ENCODE data around the gene STUB1. TPM values are rescaled to one million over a fixed set of nuclear protein-coding genes. Genes with fewer than 3 reads are reported as not detected.
A peak's percentile ranks its signal among the peaks of the same experiment; 100 is the strongest.

STUB1 gene
- 10 to 100 TPM; 70.9 to 74.9 TPM for total RNA-seq

- Mint-ChIP-seq H3K9me3 (no peaks in the 10 kb centered on the region), H3K27ac (peak within 1 kb of the TSS; percentile 87), H3K4me3 (peak within 1 kb of the TSS; percentile 82), H3K4me1 (ENCODE audit: low read depth) (peaks cover 39% of the 10 kb centered on the region), H3K36me3 (peaks cover 17% of the 10 kb centered on the region), H3K27me3 (no peaks in the 10 kb centered on the region)
- CTCF ChIA-PET = interaction anchor here (0.5 to 1.6 kb wide), 5 partner anchors 12 to 323 kb away, joined by 3 to 6 read pairs (median 4); partner anchors contain the start of gene RHOT2
- intact Hi-C loops (cut with micrococcal nuclease) = loop anchor here (5.0 kb wide), 1 partner anchor 93 kb away; no protein-coding TSS in a partner anchor
- peak; percentile 94 for DNase-seq
- POLR2A ChIA-PET = interaction anchor here (0.8 to 2.2 kb wide), 5 partner anchors 10 to 49 kb away, joined by 3 to 12 read pairs (median 5); partner anchors contain the start of gene WDR24
Observed at GRCh38 chr16:679814-680624, at the start of gene STUB1. TSS of gene STUB1 (plus strand) at chr16:680410. CDS start at chr16:680526, 116 bp downstream.

DNA sequence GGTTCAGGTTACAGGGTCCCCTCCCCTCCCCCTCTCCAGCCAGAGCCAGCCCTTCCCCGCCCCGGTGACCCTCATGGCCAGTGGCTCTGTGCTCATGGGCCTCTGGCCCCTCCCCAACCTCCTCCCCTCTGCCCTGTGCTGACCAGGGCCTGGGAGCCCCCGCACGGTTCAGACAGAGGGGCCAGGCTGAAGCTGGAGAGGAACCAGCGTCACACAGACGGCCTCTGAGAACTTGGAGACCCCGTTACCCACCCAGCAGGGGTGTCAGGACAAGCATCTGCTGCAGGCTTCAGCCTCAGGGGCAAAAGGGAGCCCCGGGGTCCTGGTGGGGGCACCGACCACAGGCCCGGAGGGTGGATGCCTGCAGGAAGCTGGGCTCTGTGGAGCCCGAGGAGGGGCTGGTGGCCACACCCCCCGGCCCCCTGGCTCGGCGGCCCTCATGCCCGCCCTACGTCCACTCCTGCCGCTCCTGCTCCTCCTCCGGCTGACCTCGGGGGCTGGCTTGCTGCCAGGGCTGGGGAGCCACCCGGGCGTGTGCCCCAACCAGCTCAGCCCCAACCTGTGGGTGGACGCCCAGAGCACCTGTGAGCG lies 49.3 kb upstream of the STUB1 start, which contains the start of gene WFIKKN1:
WFIKKN1 (plus strand) TSS at position 171 of the 591 bp plus-strand sequence; CDS start at position 440, 269 bp downstream.
- ChIA-PET POLR2A (no interaction called here), CTCF (no interaction called here)
- intact Hi-C loops (cut with micrococcal nuclease) = no loop called here
- DNase-seq = no peak
- Mint-ChIP-seq H3K4me3 (no peak within 1 kb of the TSS), H3K27me3 (no peaks in the 10 kb centered on the region), H3K9me3 (no peaks in the 10 kb centered on the region), H3K36me3 (no peaks in the 10 kb centered on the region), H3K27ac (no peak within 1 kb of the TSS), H3K4me1 (ENCODE audit: low read depth) (peaks cover 5% of the 10 kb centered on the region)

- Mint-ChIP-seq H3K4me3 (no peak overlapping the region), H3K36me3 (peaks cover 4% of the 10 kb centered on the region), H3K4me1 (ENCODE audit: low read depth) (peaks cover 5% of the 10 kb centered on the region), H3K9me3 (no peaks in the 10 kb centered on the region), H3K27me3 (peaks cover 3% of the 10 kb centered on the region), H3K27ac (no peak overlapping the region)
- intact Hi-C loops (cut with micrococcal nuclease) = no loop called here
- POLR2A ChIA-PET = no interaction called here
- DNase-seq = no peak
- CTCF ChIA-PET = no interaction called here
Observed at GRCh38 chr16:631808-632358, 48.3 kb upstream of the STUB1 start.

- no peaks in the 10 kb centered on the region for H3K9me3 Mint-ChIP-seq
- intact Hi-C loops (cut with micrococcal nuclease) = no loop called here
- H3K4me1 Mint-ChIP-seq (ENCODE audit: low read depth) = peaks cover 5% of the 10 kb centered on the region
- no peak overlapping the region for H3K27ac Mint-ChIP-seq
- H3K36me3 Mint-ChIP-seq = peaks cover 4% of the 10 kb centered on the region
- no peak overlapping the region for H3K4me3 Mint-ChIP-seq
- DNase-seq = no peak
- POLR2A ChIA-PET = no interaction called here
- CTCF ChIA-PET = no interaction called here
- peaks cover 3% of the 10 kb centered on the region for H3K27me3 Mint-ChIP-seq
Observed at GRCh38 chr16:632486-633335, 47.5 kb upstream of the STUB1 start.

GRCh38 chr16:633336-634050 lies 46.7 kb upstream of the STUB1 start:
- intact Hi-C loops (cut with micrococcal nuclease) = no loop called here
- Mint-ChIP-seq H3K4me3 (no peak overlapping the region), H3K27me3 (peaks cover 3% of the 10 kb centered on the region), H3K9me3 (no peaks in the 10 kb centered on the region), H3K4me1 (ENCODE audit: low read depth) (peaks cover 5% of the 10 kb centered on the region), H3K36me3 (peaks cover 4% of the 10 kb centered on the region), H3K27ac (no peak overlapping the region)
- no peak for DNase-seq
- POLR2A ChIA-PET = no interaction called here
- CTCF ChIA-PET = no interaction called here

GRCh38 chr16:634051-634670 lies 46.0 kb upstream of the STUB1 start:
- Mint-ChIP-seq H3K4me3 (peak overlapping the region; percentile 63), H3K4me1 (ENCODE audit: low read depth) (peaks cover 5% of the 10 kb centered on the region), H3K27ac (no peak overlapping the region), H3K36me3 (peaks cover 4% of the 10 kb centered on the region), H3K9me3 (no peaks in the 10 kb centered on the region), H3K27me3 (peaks cover 3% of the 10 kb centered on the region)
- POLR2A ChIA-PET = no interaction called here
- intact Hi-C loops (cut with micrococcal nuclease) = no loop called here
- CTCF ChIA-PET = no interaction called here
- no peak for DNase-seq

DNA sequence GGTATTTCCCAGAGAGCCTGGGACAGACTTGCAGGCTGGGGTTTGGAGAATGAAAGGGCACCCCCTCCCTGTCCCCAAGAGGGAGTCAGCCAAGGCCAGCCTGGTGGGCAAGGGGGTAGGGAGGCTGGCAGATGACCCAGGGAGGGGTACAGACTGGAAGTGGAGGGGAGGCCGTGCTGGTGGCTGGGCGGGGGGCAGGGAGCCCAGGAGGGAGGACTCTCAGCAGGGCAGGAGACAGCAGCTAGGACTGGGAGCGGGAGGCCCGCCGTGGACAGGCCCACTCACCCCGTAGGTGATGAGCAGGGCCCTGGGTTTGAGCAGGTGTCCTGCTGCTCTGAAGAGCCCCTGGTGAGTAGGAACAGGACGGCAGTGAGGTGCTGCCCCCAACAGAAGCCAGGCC lies 45.2 kb upstream of the STUB1 start:
- DNase-seq = no peak
- Mint-ChIP-seq H3K4me3 (peak overlapping the region; percentile 63), H3K4me1 (ENCODE audit: low read depth) (peaks cover 5% of the 10 kb centered on the region), H3K27me3 (peaks cover 3% of the 10 kb centered on the region), H3K9me3 (no peaks in the 10 kb centered on the region), H3K27ac (no peak overlapping the region), H3K36me3 (peaks cover 4% of the 10 kb centered on the region)
- POLR2A ChIA-PET = no interaction called here
- intact Hi-C loops (cut with micrococcal nuclease) = loop anchor here (5.0 kb wide), 1 partner anchor 102 kb away; no protein-coding TSS in a partner anchor
- CTCF ChIA-PET = no interaction called here

DNA sequence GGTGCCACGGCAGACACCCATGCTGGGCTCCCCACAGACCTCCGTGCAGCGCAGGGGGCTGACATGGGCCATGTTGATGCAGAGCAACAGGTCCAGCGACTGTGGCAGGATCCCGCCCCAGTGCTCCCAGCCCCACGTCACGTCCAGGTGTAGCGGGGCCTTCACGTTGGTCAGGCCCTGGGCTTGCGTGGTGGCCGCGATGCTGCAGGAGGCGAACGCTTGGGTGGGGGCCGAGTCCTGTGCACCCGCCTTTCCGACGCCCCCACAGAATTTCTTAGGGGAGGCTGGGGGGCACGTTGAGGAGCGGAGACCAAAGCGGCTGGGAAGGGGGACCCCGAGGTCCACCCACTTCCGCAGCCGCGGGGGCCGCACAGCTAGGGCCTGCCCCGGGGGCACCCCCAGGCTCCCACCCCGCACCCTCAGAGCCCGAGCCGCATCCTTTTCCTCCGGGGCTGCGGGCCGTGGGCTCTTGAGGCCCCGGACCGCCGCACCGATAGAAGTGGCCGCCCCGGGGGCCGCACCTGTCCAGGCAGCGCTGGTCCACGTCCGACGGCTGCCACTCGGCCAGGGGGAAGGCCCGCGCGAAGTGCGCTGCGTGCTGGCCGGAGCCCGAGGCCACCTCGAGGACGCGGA lies 44.5 kb upstream of the STUB1 start:
- CTCF ChIA-PET = interaction anchor here (0.8 to 2.0 kb wide), 7 partner anchors 12 to 210 kb away, joined by 3 to 13 read pairs (median 5); partner anchors contain the start of genes RAB11FIP3 and WDR90
- H3K27me3 Mint-ChIP-seq = peaks cover 3% of the 10 kb centered on the region
- H3K9me3 Mint-ChIP-seq = no peaks in the 10 kb centered on the region
- intact Hi-C loops (cut with micrococcal nuclease) = loop anchor here (1.0 to 5.0 kb wide), 5 partner anchors 46 to 234 kb away; partner anchors contain the start of genes DECR2 and JMJD8
- DNase-seq = peak; percentile 31
- no peak overlapping the region for H3K27ac Mint-ChIP-seq
- peaks cover 4% of the 10 kb centered on the region for H3K36me3 Mint-ChIP-seq
- peak overlapping the region; percentile 90 for H3K4me3 Mint-ChIP-seq
- POLR2A ChIA-PET = interaction anchor here (0.7 to 2.2 kb wide), 9 partner anchors 11 to 673 kb away, joined by 3 to 16 read pairs (median 3); partner anchors contain the start of genes CAPN15 and WDR90
- peaks cover 5% of the 10 kb centered on the region for H3K4me1 Mint-ChIP-seq (ENCODE audit: low read depth)

DNA sequence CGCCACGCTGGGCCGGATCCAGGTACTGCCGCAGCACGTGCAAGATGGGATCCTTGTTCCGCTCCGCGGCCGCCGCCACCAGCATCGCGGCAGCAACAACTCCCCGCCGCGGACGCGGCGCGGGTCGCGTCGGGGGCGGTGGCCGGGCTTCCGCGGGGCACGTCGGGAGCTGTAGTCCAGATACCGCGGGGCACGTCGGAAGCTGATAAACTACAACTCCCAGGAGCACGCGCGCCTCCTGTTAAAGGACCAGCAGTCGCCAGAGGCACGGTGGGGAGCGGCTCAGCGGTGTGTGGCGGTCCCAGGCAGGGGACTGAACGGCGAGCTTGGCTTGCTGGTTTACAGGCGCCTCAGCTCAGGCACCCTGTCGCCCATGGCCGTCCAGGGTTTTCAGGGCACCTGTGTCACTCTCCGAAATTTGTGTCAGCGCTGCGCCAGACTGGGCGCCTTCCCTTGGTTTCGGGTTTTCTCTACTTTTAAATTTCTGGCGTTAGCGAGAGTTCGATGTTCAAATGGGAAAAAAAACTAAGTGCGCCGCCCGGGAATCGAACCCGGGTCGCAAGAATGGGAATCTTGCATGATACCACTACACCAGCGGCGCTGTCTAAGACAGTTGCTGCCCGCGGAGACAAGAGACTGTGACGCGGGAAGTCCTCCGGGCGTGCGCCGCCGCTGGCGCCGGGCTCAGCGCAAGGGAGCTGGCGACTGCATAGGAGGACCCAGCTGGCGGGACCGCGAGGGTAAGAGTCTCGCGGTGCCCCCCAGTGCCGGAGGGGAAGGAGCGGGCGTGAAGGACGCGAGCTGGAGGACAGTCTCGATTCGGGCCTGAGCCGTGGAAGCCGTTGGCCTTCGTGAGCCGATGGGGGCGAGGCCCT lies 43.8 kb upstream of the STUB1 start, which contains the start of gene METTL26:
METTL26 (minus strand) TSS at position 100 of the 875 bp plus-strand sequence; CDS start at position 85, 15 bp downstream.
- Mint-ChIP-seq H3K9me3 (no peaks in the 10 kb centered on the region), H3K27me3 (peaks cover 3% of the 10 kb centered on the region), H3K36me3 (peaks cover 4% of the 10 kb centered on the region), H3K27ac (peak within 1 kb of the TSS; percentile 89), H3K4me1 (ENCODE audit: low read depth) (peaks cover 5% of the 10 kb centered on the region), H3K4me3 (peak within 1 kb of the TSS; percentile 90)
- intact Hi-C loops (cut with micrococcal nuclease) = loop anchor here (1.0 to 5.0 kb wide), 5 partner anchors 47 to 235 kb away; partner anchors contain the start of genes DECR2 and JMJD8
- peak; percentile 96 for DNase-seq
- ChIA-PET CTCF (interaction anchor here (0.8 to 2.0 kb wide), 8 partner anchors 12 to 211 kb away, joined by 3 to 13 read pairs (median 4); partner anchors contain the start of genes RAB11FIP3 and WDR90), POLR2A (interaction anchor here (0.7 to 2.2 kb wide), 10 partner anchors 12 to 672 kb away, joined by 3 to 16 read pairs (median 3); partner anchors contain the start of genes CAPN15 and WDR90)

Measured in activated CD4-positive, alpha-beta memory T cell treated with anti-CD3 and anti-CD28 coated beads for 36 hours (primary cell).